Retinal pigment epithelial cell (primary cell): ENCODE data around the gene SNX3.
"Not testable (repeated sequence)": the region's sequence is repeated elsewhere in the genome, so short reads cannot be mapped to it uniquely, and the experiment has no call there.

ENCODE experiments used
- DNase-seq: peaks from one replicate; pipeline ENCODE4 v3.0.0-alpha.2; 2010; ENCODE audit warnings: low read depth
- H3K4me3 ChIP-seq: 2 replicates; pipeline ENCODE4 v1.5.1; 2011; ENCODE audit warnings: mild to moderate bottlenecking, low read length, control low read depth, moderate library complexity
- TF ChIP-seq, protein P1 (sequence below): conservative IDR thresholded peaks from 2 replicates; pipeline ENCODE4 v1.5.1; 2011; ENCODE audit warnings: low read depth, low read length, control low read depth, inconsistent platforms

SNX3 gene

DNA sequence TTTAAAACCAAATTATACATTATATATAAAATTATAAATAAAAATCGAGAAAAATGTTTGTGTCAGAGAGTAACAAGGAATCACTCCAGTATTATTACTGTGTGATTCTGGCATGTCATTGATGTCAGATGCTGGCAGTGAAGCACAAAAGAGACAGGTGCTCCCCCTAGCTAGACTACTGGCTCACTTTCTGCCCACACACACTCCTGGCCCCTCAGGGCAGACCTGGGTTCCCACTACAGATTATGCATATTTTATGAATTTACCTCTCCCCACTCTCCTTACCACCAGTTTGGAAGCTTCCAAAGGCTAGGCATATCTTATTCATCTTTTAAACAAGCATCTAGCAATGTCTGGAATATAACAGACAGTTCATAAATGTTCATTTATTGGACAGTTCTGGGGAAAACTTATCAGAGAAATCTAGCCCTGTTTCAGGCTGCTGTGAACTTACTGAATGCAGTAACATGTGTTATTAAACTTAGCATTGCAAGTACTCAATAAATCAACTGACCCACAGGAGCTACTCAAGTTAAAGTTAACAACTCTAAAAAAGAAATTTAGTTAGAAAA lies 12.8 kb downstream of the SNX3 start:
- H3K4me3 ChIP-seq: no peak overlapping the region
- DNase-seq: no peak
- TF ChIP-seq, protein P1, sequence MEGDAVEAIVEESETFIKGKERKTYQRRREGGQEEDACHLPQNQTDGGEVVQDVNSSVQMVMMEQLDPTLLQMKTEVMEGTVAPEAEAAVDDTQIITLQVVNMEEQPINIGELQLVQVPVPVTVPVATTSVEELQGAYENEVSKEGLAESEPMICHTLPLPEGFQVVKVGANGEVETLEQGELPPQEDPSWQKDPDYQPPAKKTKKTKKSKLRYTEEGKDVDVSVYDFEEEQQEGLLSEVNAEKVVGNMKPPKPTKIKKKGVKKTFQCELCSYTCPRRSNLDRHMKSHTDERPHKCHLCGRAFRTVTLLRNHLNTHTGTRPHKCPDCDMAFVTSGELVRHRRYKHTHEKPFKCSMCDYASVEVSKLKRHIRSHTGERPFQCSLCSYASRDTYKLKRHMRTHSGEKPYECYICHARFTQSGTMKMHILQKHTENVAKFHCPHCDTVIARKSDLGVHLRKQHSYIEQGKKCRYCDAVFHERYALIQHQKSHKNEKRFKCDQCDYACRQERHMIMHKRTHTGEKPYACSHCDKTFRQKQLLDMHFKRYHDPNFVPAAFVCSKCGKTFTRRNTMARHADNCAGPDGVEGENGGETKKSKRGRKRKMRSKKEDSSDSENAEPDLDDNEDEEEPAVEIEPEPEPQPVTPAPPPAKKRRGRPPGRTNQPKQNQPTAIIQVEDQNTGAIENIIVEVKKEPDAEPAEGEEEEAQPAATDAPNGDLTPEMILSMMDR: no peak

DNA sequence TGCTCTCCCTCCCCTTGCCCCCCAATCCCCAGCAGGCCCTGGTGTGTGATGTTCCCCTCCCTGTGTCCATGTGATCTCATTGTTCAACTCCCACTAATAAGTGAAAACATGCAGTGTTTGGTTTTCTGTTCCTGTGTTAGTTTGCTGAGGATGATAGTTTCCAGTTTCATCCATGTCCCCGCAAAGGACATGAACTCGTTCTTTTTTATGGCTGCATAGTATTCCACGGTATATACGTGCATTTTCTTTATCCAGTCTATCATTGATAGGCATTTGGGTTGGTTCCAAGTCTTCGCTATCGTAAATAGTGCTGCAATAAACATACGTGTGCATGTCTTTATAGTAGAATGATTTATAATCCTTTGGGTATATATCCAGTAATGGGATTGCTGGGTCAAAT lies 15.7 kb downstream of the SNX3 start:
- DNase-seq, H3K4me3 ChIP-seq: not testable (repeated sequence)

DNA sequence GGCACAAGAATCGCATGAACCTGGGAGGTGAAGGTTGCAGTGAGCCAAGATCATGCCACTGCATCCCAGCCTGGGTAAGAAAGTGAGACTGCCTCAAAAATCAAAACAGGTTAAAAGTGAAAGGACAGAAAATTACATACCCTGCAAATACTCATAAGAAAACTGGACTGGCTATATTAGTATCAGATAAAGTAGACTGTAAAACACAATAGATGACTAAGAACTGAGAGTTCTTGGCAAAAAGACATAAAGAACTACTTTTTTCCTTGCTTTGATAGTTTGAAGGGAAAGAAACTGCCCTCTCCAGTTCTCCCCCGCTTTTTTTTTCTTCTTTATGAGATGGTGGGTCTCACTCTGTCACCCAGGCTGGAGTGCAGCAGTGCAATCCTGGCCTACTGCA lies 17.0 kb downstream of the SNX3 start:
- no peak for DNase-seq
- no peak overlapping the region for H3K4me3 ChIP-seq
- TF ChIP-seq, protein P1: no peak

DNA sequence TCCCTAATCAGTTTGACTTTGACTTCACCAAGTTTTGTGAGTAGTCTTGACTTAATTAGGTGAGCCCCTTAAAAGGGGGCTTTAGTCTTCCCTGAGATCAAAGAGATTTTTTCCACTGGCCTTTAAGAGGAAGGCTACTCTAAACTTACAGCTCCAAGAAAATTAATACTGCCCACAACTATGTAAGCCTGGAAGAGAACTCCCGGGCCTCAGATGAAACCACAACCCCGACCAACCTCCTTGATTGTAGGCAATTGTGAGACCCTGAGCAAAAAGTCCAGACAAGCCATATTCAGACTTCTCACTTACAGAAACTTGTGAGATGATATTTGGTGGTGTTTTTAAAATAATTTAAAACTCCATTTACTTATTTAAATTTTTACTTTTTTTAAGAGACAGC lies 18.1 kb downstream of the SNX3 start:
- TF ChIP-seq, protein P1: no peak
- H3K4me3 ChIP-seq: no peak overlapping the region
- no peak for DNase-seq

DNA sequence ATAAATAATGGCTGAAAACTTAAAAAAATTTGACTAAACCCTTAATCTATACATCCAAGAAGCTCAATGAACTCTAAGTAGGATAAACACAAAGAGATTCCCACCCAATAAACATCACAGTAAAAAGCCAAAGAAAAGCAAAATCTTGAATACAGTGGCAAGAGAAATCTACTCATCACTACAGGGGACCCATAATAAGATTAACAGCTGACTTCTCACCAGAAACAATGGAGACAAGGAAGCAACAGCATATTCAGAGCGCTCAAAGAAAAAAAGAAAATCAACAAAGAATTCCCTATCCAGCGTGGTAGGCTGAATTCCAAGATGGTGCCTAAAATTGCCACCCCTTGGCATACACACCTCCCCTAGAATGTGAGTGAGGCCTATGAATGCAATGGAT lies 18.6 kb downstream of the SNX3 start:
- TF ChIP-seq, protein P1: no peak
- DNase-seq: no peak
- H3K4me3 ChIP-seq: no peak overlapping the region

DNA sequence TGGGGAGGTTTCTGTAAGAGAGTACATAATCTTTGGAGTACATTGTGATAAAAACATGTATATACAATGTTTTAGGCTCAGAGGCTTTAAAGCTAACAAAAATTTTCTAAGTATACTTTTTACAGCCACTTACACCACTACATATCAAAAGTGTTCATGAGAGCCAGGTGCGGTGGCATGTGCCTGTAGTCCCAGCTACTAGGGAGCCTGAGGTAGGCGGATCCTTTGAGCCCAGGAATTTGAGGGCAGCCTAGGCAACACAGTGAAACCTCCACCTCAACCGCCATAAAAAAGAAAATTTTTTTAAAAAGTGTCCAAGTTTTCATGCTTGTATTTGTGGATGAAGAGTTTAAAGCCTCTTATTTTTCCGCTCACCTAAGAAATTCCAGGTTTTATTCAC lies 22.5 kb downstream of the SNX3 start:
- DNase-seq: no peak
- TF ChIP-seq, protein P1: no peak
- H3K4me3 ChIP-seq: no peak overlapping the region

DNA sequence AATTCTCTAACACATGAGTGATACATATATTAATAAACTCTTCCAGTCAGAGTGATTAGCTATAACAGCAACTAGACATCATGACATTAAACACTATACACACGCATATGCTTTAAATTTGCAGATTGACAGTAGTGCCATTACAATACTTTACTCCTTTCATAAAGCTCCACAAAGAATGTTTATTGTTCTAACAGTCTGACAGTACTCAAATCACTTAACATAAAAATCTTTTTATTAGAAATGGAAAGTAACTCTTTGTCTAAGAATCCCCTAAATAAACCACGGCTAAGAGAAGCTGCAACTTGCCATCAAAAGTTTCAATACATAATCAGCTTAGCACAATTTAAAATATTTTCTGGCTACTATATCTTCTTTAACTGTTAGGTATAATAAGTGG lies 24.0 kb downstream of the SNX3 start:
- TF ChIP-seq, protein P1: no peak
- no peak overlapping the region for H3K4me3 ChIP-seq
- no peak for DNase-seq

DNA sequence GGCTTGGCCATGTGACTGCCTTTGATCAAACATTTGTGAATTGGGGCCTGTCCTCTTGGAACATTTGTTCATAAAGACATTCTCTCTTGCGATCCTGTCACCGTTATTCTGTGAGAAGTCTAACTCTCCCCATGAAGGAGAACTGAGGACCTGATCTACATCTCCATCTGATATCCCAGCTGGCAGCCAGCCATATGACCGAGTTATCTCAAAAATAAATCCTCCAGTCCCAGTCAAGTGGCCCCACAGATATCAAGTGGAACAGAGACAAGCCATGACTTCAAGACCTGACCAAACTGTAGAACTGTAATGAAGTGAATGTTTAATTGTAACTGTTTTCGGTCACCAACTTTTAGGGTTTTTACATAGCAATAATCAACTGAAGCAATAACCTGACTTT lies 25.7 kb downstream of the SNX3 start:
- TF ChIP-seq, protein P1: no peak
- no peak overlapping the region for H3K4me3 ChIP-seq
- DNase-seq: no peak
